Activated CD4-positive, alpha-beta memory T cell treated with anti-CD3 and anti-CD28 coated beads, Interleukin-2, amount 10 ng/mL, durations not matched to agents 7 days and 5 days (primary cell): Measurements from ENCODE around the gene PRKCB. TPM values are rescaled to one million over a fixed set of nuclear protein-coding genes. Genes with fewer than 3 reads are reported as not detected.
A peak's percentile ranks its signal among the peaks of the same experiment; 100 is the strongest.

Experiments used
- CTCF ChIA-PET: fragments of 350-600 bp; sonication (Branson Sonifier 250); formaldehyde crosslinking; loops from one replicate; lab custom pipeline; 2021; ENCODE audit warnings: antibody characterized with exemption, inconsistent platforms; lab: Charles Lee
- POLR2A ChIA-PET: fragments of 350-600 bp; sonication (Branson Sonifier 250); formaldehyde crosslinking; loops from one replicate; lab custom pipeline; 2021; ENCODE audit warnings: antibody characterized with exemption; lab: Charles Lee
- DNase-seq: peaks from one replicate; pipeline ENCODE4 v3.0.0-alpha.2; 2020
- H3K27ac Mint-ChIP-seq: one replicate; pipeline ENCODE4 v1.8.0; 2021; ENCODE audit warnings: mild to moderate bottlenecking, mixed read lengths
- H3K27me3 Mint-ChIP-seq: one replicate; pipeline ENCODE4 v1.8.0; 2021; ENCODE audit warnings: mixed read lengths
- H3K36me3 Mint-ChIP-seq: one replicate; pipeline ENCODE4 v1.8.0; 2021; ENCODE audit warnings: low read depth, mixed read lengths
- H3K4me1 Mint-ChIP-seq: one replicate; pipeline ENCODE4 v1.8.0; 2021; ENCODE audit warnings: mixed read lengths
- H3K4me3 Mint-ChIP-seq: one replicate; pipeline ENCODE4 v1.8.0; 2021; ENCODE audit warnings: mild to moderate bottlenecking, mixed read lengths
- H3K9me3 Mint-ChIP-seq: one replicate; pipeline ENCODE4 v1.8.0; 2021; ENCODE audit warnings: mixed read lengths
- total RNA-seq, 2 experiments: library from RNA; stranded (reverse); gene quantifications; one replicate each; pipeline ENCODE4 v1.2.3, GENCODE V29; 2021

Gene PRKCB
- total RNA-seq, 2 experiments from 2014 or later = 77.3 to 81.4 TPM

DNA sequence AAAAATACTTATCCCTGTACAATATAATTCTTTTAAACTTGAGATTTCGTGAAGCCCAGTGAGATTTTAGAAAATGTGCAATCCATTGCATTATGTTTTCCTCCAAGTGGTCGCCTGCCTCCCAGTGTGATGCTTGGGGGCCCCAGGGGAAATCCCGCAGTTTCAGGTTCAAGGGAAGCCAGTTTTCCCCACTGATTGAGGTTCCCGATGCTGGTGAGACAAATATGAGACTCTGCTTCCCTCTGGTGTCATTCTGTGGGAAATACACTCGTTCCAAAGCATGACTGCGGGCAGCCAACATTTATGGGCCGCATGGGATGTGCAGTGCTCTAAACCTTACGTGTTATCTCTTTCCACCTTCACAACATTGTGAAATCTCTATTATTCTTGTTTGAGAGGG lies 200.8 kb downstream of the PRKCB start:
- Mint-ChIP-seq H3K36me3 (peaks cover 32% of the 10 kb centered on the region), H3K4me1 (peaks cover 50% of the 10 kb centered on the region), H3K9me3 (peaks cover 2% of the 10 kb centered on the region), H3K27me3 (no peaks in the 10 kb centered on the region), H3K4me3 (no peak overlapping the region), H3K27ac (no peak overlapping the region)
- CTCF ChIA-PET = interaction anchor here (0.5 to 4.9 kb wide), 15 partner anchors 9 to 468 kb away, joined by 3 to 90 read pairs (median 6); no protein-coding TSS in a partner anchor
- POLR2A ChIA-PET = interaction anchor here (2.3 kb wide), 1 partner anchor 233 kb away, joined by 8 read pairs; no protein-coding TSS in a partner anchor
- DNase-seq = peak; percentile 26

DNA sequence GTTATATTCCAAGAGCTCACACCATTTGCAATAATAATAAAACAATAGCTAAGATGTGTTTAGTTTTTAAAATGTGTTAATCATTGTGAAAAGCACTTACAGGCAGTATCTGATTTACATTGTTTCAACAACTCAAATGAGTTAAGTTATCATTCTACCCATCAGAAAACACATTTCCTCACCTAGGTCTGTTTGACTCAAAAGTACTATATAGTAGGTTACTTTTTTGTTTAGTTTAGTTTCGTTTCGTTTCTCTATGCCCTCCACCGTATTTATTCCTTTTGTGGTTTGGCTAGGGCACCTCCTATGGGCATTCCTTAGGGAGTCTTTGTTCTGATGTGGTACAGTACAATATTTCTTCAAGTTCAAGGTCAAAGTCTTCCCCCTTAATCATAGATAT lies 201.6 kb downstream of the PRKCB start:
- Mint-ChIP-seq H3K4me1 (peaks cover 47% of the 10 kb centered on the region), H3K36me3 (peaks cover 28% of the 10 kb centered on the region), H3K4me3 (no peak overlapping the region), H3K27me3 (no peaks in the 10 kb centered on the region), H3K9me3 (peaks cover 2% of the 10 kb centered on the region), H3K27ac (no peak overlapping the region)
- CTCF ChIA-PET = interaction anchor here (0.7 to 4.9 kb wide), 12 partner anchors 8 to 467 kb away, joined by 3 to 90 read pairs (median 6); no protein-coding TSS in a partner anchor
- DNase-seq = no peak
- POLR2A ChIA-PET = no interaction called here

DNA sequence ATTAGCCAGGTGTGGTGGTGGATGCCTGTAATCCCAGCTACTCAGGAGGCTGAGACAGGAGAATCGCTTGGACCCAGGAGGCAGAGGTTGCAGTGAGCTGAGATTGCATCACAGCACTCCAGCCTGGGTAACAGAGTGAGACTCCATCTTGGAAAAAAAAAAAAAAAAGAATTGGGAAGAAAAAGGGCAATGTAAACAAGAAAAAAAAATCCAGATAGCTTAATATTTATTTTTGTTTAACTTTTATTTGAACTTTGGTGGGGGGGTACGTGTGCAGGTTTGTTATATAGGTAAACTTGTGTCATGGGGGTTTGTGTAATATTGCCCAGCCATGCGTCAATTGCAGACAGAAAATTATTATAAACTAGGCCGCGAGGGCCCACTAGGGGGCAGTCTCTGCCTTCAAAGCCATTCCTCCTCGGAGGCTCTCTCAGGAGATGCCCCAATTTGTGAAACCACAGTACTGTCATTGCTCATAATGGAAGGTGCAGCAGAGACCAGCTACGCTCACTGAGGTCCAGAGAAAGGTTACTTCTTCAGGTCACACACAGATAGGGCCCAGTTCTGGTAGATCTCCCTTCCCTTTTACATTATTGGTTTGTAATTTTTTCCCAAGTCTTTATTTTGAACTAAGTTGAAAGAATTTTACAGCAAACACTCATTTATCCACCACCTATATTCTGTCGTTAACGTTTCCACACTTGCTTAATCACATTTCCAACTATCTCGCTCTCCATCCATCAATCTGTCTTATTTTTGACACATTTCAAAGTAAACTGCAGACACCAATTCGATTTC lies 206.2 kb downstream of the PRKCB start:
- no peak overlapping the region for H3K27ac Mint-ChIP-seq
- ChIA-PET CTCF (interaction anchor here (0.6 to 3.1 kb wide), 23 partner anchors 11 to 693 kb away, joined by 3 to 43 read pairs (median 4); partner anchors contain the start of gene CACNG3), POLR2A (interaction anchor here (1.2 kb wide), 1 partner anchor 10 kb away, joined by 3 read pairs; no protein-coding TSS in a partner anchor)
- peak; percentile 82 for DNase-seq
- no peaks in the 10 kb centered on the region for H3K9me3 Mint-ChIP-seq
- peaks cover 7% of the 10 kb centered on the region for H3K4me1 Mint-ChIP-seq
- no peaks in the 10 kb centered on the region for H3K27me3 Mint-ChIP-seq
- H3K36me3 Mint-ChIP-seq = peaks cover 5% of the 10 kb centered on the region
- H3K4me3 Mint-ChIP-seq = no peak overlapping the region

DNA sequence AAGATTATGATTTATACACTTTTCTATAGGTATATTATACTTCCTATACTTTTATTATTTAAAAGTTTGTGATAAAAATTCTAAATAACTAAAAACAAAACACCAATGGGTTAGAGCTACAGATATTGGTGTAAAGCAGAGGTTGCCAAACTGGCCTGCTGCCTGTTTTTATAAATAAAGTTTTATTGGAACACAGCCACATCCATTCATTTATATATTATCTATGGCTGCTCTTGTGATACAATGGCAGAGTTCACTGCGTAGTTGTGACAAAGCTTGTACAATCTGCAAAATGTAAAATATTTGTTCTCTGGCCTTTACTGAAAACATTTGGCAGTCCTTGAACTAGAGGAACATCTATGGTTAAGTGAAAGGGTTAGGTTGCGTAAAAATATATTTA lies 208.7 kb downstream of the PRKCB start:
- no peak for DNase-seq
- H3K27me3 Mint-ChIP-seq = no peaks in the 10 kb centered on the region
- POLR2A ChIA-PET = no interaction called here
- H3K4me1 Mint-ChIP-seq = peaks cover 13% of the 10 kb centered on the region
- no peaks in the 10 kb centered on the region for H3K9me3 Mint-ChIP-seq
- no peak overlapping the region for H3K4me3 Mint-ChIP-seq
- no peak overlapping the region for H3K27ac Mint-ChIP-seq
- peaks cover 6% of the 10 kb centered on the region for H3K36me3 Mint-ChIP-seq
- CTCF ChIA-PET = interaction anchor here (0.9 to 2.6 kb wide), 5 partner anchors 208 to 460 kb away, joined by 3 to 11 read pairs (median 3); no protein-coding TSS in a partner anchor

DNA sequence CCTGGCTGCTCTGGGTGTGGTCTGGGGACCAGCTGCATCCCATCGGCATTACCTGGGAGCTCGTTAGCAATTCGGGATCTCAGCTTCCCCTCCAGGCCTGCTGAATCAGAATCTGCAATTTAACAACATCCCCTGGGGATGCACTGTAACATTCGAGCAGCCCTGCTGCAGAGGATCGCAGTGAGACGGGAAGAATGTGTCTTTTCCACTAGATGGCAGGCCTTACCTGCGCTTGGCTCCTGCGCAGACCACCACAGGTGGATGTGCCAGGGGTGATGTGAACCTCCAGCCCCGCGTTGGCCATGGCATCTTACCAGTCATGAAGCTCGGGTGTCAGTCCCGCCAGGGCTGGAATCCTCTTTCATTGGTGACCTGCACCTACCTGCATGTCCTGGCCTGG lies 209.9 kb downstream of the PRKCB start:
- Mint-ChIP-seq H3K27me3 (no peaks in the 10 kb centered on the region), H3K9me3 (no peaks in the 10 kb centered on the region), H3K36me3 (peaks cover 12% of the 10 kb centered on the region), H3K4me1 (peaks cover 23% of the 10 kb centered on the region), H3K4me3 (no peak overlapping the region), H3K27ac (no peak overlapping the region)
- no peak for DNase-seq
- CTCF ChIA-PET = interaction anchor here (1.4 to 2.6 kb wide), 3 partner anchors 9 to 459 kb away, joined by 6 to 11 read pairs (median 6); no protein-coding TSS in a partner anchor
- POLR2A ChIA-PET = no interaction called here

DNA sequence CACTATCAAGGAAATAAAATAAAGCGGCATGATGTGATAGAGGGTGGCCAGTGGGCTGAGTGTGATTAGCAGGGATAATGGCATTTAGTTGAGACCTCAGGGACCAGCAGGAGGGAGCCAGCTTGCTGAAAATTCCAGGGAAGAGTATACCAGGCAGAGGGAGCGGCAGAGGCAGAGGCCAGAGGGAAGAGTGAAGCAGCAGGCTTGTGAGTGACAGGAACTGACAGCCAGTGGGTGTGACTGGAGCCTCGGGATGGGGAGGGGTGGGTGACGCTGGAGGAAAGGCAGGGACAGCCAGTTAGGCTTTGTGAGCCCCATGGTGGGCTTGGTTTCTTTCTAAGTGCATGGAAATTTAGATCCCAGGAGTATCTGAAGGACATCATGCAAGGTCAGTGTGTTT lies 210.7 kb downstream of the PRKCB start:
- H3K9me3 Mint-ChIP-seq = no peaks in the 10 kb centered on the region
- no peak overlapping the region for H3K27ac Mint-ChIP-seq
- no peak overlapping the region for H3K4me3 Mint-ChIP-seq
- CTCF ChIA-PET = interaction anchor here (1.4 to 2.6 kb wide), 3 partner anchors 10 to 458 kb away, joined by 6 to 11 read pairs (median 6); no protein-coding TSS in a partner anchor
- DNase-seq = no peak
- H3K36me3 Mint-ChIP-seq = peaks cover 17% of the 10 kb centered on the region
- no peaks in the 10 kb centered on the region for H3K27me3 Mint-ChIP-seq
- peaks cover 26% of the 10 kb centered on the region for H3K4me1 Mint-ChIP-seq
- POLR2A ChIA-PET = no interaction called here

DNA sequence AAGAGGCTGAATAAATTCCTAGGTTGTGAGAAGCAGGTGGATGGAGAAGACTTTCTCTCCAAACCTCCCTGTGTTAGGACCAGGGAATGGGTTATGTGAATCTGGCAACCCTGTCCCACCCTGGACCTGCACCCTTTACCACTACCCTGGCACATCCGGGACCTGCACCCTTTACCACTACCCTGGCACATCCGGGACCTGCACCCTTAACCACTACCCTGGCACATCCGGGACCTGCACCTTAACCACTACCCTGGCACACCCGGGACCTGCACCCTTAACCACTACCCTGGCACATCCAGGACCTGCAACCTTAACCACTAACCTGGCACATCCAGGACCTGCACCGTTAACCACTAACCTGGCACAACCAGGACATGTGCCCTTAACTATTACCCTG lies 213.3 kb downstream of the PRKCB start:
- POLR2A ChIA-PET = no interaction called here
- Mint-ChIP-seq H3K27me3 (no peaks in the 10 kb centered on the region), H3K27ac (peak overlapping the region; percentile 12), H3K9me3 (no peaks in the 10 kb centered on the region), H3K36me3 (peaks cover 17% of the 10 kb centered on the region), H3K4me3 (no peak overlapping the region), H3K4me1 (peaks cover 19% of the 10 kb centered on the region)
- CTCF ChIA-PET = no interaction called here
- DNase-seq = no peak

DNA sequence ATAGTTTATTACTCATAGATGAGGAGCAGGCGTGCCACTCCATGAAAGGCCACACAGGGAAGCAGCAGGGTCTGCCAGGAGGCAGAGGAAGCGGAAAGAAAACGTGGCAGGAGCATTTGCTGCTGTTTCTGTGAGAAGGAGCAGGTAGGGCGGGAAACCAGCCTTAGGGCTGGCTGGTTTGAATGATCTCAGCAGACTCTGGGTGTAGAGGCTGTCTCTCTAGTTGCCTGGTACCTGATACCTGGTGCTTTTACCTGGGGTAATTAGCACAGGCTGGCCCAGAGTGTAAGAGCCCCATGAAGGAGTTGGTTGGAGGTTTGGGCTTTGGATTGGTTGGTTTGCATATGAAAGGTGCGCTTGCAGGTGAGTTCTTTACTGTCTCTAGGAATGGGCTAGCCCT lies 215.3 kb downstream of the PRKCB start:
- Mint-ChIP-seq H3K4me1 (peaks cover 19% of the 10 kb centered on the region), H3K27me3 (no peaks in the 10 kb centered on the region), H3K4me3 (no peak overlapping the region), H3K36me3 (peaks cover 14% of the 10 kb centered on the region), H3K27ac (no peak overlapping the region), H3K9me3 (no peaks in the 10 kb centered on the region)
- POLR2A ChIA-PET = no interaction called here
- CTCF ChIA-PET = interaction anchor here (0.6 kb wide), 1 partner anchor 372 kb away, joined by 3 read pairs; the partner anchor contains the start of gene PLK1
- DNase-seq = no peak

DNA sequence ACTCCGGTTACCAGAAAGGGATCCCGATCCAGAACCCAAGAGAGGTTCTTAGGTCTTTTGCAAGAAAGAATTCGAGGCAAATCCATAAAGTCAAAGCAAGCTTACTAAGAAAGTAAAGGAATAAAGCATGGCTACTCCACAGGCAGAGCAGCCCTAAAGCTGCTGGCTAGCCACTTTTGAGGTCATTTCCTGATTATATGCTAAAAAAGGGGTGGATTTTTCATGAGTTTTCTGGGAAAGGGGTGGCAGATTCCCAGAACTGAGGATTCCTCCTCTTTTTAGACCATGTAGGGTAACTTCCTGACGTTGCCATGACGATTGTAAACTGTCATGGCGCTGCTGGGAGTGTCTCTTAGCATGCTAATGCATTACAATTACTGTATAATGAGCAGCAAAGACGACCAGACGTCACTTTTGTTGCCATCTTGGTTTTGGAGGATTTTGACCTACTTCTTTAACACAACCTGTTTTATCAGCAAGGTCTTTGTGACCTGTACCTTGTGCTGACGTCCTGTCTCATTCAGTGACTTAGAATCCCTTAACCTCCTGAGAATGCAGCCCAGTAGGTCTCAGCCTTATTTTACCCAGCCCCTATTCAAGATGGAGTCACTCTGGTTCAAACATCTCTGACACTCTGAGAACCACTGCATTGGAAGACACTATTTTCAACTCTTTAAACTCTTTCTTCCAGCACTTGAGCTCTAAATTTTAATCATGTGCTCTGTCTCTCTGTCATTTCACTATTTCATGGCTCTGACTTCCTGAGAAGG lies 216.7 kb downstream of the PRKCB start:
- H3K27ac Mint-ChIP-seq = no peak overlapping the region
- H3K27me3 Mint-ChIP-seq = no peaks in the 10 kb centered on the region
- no peak for DNase-seq
- H3K9me3 Mint-ChIP-seq = no peaks in the 10 kb centered on the region
- no peak overlapping the region for H3K4me3 Mint-ChIP-seq
- H3K4me1 Mint-ChIP-seq = peaks cover 19% of the 10 kb centered on the region
- CTCF ChIA-PET = interaction anchor here (0.9 to 1.3 kb wide), 2 partner anchors 11 to 18 kb away, joined by 3 to 4 read pairs; no protein-coding TSS in a partner anchor
- POLR2A ChIA-PET = interaction anchor here (0.8 kb wide), 1 partner anchor 10 kb away, joined by 3 read pairs; no protein-coding TSS in a partner anchor
- H3K36me3 Mint-ChIP-seq = peaks cover 14% of the 10 kb centered on the region

DNA sequence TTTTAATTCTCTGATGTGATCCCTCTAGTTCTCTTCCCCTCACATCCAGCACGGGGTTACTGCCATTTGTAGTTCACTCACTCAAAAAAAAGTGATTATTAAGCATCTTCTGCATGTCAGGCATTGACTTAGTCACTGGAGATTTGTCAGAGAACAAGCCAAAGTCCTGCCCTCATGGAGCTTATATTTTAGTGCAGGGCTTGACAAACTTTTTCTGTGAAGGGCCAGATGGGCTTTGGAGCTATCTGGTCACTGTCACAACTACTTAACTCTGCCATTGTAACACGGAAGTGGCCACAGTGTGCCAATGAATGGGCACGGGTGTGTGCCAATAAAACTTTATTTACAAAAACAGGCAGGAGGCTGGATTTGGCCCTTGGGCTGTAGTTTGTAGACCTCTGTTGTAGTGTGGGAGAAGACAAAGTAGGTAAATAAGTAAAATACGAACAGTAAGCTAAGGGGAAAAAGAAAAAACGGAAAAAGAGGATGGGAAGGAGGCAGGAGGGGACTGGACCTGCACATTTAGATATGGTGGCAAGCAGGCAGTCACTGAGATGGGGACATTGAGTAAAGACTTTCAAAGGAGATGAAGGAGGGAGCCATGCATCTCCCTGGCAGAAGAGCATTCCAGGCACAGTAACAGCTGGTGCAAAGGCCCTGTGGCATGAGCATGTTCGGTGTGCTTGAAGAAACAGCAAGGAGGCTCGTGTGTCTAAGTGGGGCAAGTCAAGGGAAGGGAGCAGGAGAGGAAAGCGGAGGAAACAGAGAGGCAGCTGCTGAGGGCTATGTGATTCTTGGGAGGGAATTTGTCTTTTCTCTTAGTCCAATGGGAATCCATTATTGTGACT lies 217.5 kb downstream of the PRKCB start:
- POLR2A ChIA-PET = no interaction called here
- no peaks in the 10 kb centered on the region for H3K27me3 Mint-ChIP-seq
- H3K27ac Mint-ChIP-seq = no peak overlapping the region
- peaks cover 14% of the 10 kb centered on the region for H3K36me3 Mint-ChIP-seq
- H3K9me3 Mint-ChIP-seq = no peaks in the 10 kb centered on the region
- H3K4me1 Mint-ChIP-seq = peaks cover 19% of the 10 kb centered on the region
- H3K4me3 Mint-ChIP-seq = no peak overlapping the region
- CTCF ChIA-PET = interaction anchor here (0.7 to 2.5 kb wide), 4 partner anchors 12 to 174 kb away, joined by 3 to 8 read pairs (median 4); no protein-coding TSS in a partner anchor
- no peak for DNase-seq

DNA sequence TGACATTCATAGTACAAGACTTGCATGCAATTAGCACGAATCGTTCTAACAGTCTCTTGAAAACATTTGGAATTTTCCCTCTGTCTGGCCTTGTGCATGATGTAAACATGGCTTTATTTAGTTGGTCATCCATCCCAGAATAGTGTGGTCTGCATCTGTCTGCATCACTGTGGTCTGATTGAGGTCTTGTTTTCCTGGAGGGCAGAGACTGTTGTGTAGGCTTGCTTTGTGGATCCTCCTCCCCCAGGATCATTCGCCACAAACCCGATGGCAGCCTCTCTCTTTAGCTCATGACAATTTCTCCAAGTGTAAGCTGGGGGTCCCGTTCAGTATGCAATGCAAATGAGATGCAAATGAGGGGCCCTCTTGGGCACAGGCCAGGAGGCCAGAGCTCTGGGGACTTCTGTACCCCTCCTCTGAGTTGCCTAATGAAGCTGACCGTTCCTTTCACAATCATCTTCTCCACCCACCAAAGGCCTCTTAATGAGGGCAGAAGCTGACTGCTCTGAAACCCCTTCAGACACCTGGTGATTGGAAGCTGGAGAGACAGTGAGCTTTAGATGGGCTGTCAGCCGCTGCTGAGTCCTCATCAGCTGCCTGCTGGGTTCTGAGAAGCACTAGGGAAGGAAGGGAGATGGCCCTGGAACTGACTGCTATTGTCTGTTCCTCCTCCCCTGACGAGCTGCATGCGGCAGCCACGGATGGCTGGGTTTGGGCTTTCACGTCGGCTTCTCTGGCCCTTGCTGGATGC lies 219.1 kb downstream of the PRKCB start:
- no peaks in the 10 kb centered on the region for H3K9me3 Mint-ChIP-seq
- no peak for DNase-seq
- H3K27me3 Mint-ChIP-seq = no peaks in the 10 kb centered on the region
- peaks cover 10% of the 10 kb centered on the region for H3K36me3 Mint-ChIP-seq
- peaks cover 8% of the 10 kb centered on the region for H3K4me1 Mint-ChIP-seq
- CTCF ChIA-PET = interaction anchor here (2.5 kb wide), 1 partner anchor 16 kb away, joined by 8 read pairs; no protein-coding TSS in a partner anchor
- POLR2A ChIA-PET = no interaction called here
- no peak overlapping the region for H3K27ac Mint-ChIP-seq
- no peak overlapping the region for H3K4me3 Mint-ChIP-seq
